Mucosa of descending colon (tissue), 3 donors: ENCODE results near the gene RER1. TPM values are rescaled to one million over a fixed set of nuclear protein-coding genes. Genes with fewer than 3 reads are reported as not detected.

ENCODE experiments used
- ATAC-seq: fragments of 200-7000 bp; cut with Tn5 transposase; one replicate; pipeline ENCODE4 v1.9.1; 2020; ENCODE audit warnings: mild to moderate bottlenecking, moderate library complexity
- DNase-seq, 3 donors: peaks; one replicate each; pipeline ENCODE4 v3.0.0-alpha.2; 2020
- H3K36me3 ChIP-seq: fragments of 200-600 bp; one replicate; pipeline ENCODE4 v1.8.0; 2021; ENCODE audit warnings: low read depth, mild to moderate bottlenecking
- H3K4me1 ChIP-seq: fragments of 200-600 bp; one replicate; pipeline ENCODE4 v1.8.0; 2021; ENCODE audit warnings: low read depth, mild to moderate bottlenecking
- H3K4me3 ChIP-seq: fragments of 200-600 bp; one replicate; pipeline ENCODE4 v1.8.0; 2021; ENCODE audit warnings: mild to moderate bottlenecking
- H3K9me3 ChIP-seq: fragments of 200-600 bp; one replicate; pipeline ENCODE4 v1.8.0; 2021; ENCODE audit warnings: mild to moderate bottlenecking
- intact Hi-C, 2 donors: fragments of 100-400 bp; cut with DNase I in 1 of 2; cut with micrococcal nuclease in 1 of 2; formaldehyde crosslinking; loops; one replicate each; pipeline versions ENCODE4 v1.11.0 to v1.11.1; 2022; cut with DNase I, micrococcal nuclease
- total RNA-seq, 3 donors: library from RNA; stranded (reverse); fragmentation: NEBNext Ultra II Directional in 2 of 3; extraction: Animal tissue kit (Norgen Biotek cat#: 25700) in 2 of 3; gene quantifications; one replicate each; pipeline versions ENCODE4 v1.2.1 to v1.2.4, GENCODE V29; 2021 to 2023
- TF ChIP-seq, protein P1 (sequence below): fragments of 200-600 bp; IDR thresholded peaks from one replicate; pipeline ENCODE4 v1.8.0; 2022; ENCODE audit warnings: antibody characterized with exemption, mild to moderate bottlenecking
- donor health status: DM: no; HTN: no; CAD: no; lungs with moderate emphysema.
- donor health status: DM: no; HTN: no; CAD: no.
- donor health status: DM: no; HTN: yes; CAD: no.

RER1 gene
- total RNA-seq, 3 donors from 2014 or later, result 151 to 217 (median 193) TPM

GRCh38 chr1:2416403-2416802, 24.8 kb downstream of the RER1 start:
- DNase-seq (peak; percentile 71 to 82 (median 79)), ATAC-seq (peak; percentile 19)
- Histone ChIP-seq H3K4me1 (peaks cover 43% of the 10 kb centered on the region), H3K36me3 (no peaks in the 10 kb centered on the region), H3K4me3 (no peak overlapping the region), H3K9me3 (no peaks in the 10 kb centered on the region)
- TF ChIP-seq, protein P1, sequence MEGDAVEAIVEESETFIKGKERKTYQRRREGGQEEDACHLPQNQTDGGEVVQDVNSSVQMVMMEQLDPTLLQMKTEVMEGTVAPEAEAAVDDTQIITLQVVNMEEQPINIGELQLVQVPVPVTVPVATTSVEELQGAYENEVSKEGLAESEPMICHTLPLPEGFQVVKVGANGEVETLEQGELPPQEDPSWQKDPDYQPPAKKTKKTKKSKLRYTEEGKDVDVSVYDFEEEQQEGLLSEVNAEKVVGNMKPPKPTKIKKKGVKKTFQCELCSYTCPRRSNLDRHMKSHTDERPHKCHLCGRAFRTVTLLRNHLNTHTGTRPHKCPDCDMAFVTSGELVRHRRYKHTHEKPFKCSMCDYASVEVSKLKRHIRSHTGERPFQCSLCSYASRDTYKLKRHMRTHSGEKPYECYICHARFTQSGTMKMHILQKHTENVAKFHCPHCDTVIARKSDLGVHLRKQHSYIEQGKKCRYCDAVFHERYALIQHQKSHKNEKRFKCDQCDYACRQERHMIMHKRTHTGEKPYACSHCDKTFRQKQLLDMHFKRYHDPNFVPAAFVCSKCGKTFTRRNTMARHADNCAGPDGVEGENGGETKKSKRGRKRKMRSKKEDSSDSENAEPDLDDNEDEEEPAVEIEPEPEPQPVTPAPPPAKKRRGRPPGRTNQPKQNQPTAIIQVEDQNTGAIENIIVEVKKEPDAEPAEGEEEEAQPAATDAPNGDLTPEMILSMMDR, result no peak
- intact Hi-C loops, result loop anchor here in 1 of 2 donors (5.0 to 10.0 kb wide), 2 partner anchors 131 to 1008 kb away; no protein-coding TSS in a partner anchor

DNA sequence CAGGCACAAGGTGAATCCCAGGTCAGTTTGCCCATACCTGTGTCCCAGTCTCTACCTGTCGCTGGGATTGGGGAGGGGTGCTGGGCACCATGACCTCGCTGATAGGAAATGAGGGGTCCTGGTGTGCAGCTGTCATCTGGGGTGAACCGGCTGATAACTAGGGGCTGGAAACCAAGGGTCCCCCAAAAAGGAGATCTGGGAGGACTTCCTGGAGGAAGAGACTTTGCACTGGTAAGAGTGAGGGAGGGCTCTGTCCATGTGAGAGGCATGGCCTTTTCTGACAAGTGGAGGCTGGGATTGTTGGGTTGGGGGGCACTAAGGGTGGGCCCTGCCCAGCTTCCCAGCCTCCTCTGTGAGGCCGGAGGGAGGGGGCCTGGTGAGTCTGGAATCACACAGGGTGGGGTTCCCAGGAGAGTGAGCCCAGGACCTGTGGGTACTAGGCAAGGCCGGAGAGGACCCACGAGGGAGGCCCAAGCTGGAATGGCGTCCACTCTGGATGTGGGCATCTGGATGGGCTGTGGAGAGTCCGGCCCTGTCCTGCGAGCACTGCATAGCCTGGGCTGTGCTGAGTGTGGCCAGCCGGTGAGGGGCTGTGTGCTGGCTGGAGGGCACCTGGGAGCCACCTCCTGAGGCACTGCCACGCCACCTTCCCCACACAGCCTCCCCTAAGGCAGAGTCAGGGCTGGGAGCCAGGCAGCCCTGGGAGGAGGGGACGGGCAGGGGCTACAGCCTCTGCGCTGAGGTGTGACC, 25.6 kb downstream of the RER1 start:
- no peaks in the 10 kb centered on the region for H3K36me3 ChIP-seq
- DNase-seq (no peak), ATAC-seq (no peak)
- no peaks in the 10 kb centered on the region for H3K9me3 ChIP-seq
- peaks cover 38% of the 10 kb centered on the region for H3K4me1 ChIP-seq
- H3K4me3 ChIP-seq, result no peak overlapping the region
- TF ChIP-seq, protein P1, result no peak
- intact Hi-C loops, result loop anchor here in 1 of 2 donors (5.0 to 10.0 kb wide), 2 partner anchors 130 to 1008 kb away; no protein-coding TSS in a partner anchor

- TF ChIP-seq, protein P1, result no peak
- ATAC-seq, result no peak
- Histone ChIP-seq H3K4me3 (no peak overlapping the region), H3K4me1 (peaks cover 38% of the 10 kb centered on the region), H3K36me3 (no peaks in the 10 kb centered on the region), H3K9me3 (no peaks in the 10 kb centered on the region)
- no peak for DNase-seq
- intact Hi-C loops, result loop anchor here in 1 of 2 donors (5.0 to 10.0 kb wide), 2 partner anchors 129 to 1007 kb away; no protein-coding TSS in a partner anchor
Measured at GRCh38 chr1:2417833-2418225, 26.2 kb downstream of the RER1 start.

DNA sequence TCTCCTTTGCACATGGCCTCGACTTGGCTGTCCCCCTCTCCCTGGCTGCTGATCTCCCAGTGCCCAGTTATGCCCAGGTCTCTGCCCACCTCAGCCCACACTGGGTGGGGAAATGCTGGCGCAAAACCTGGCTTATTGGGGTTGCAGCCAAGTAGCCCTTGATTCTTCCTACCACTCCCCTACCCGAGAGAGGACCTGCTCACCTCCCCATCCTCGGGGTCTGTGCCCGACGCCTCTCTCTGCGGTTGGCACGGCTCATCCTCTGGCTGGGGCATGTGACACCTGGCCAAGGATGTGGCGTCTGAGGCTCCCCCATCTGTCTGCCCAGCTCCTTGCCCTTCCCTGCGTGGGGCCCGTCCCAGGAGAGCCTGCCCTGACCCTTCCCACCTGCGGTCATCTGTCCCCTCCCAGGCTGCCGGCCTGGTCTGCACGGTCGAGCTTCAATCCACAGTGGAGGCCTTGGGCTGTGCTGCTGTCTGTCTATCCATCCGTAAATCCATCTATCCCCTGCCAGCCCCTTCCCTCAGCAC, 27.2 kb downstream of the RER1 start:
- Histone ChIP-seq H3K36me3 (no peaks in the 10 kb centered on the region), H3K4me3 (no peak overlapping the region), H3K4me1 (peaks cover 29% of the 10 kb centered on the region), H3K9me3 (peaks cover 6% of the 10 kb centered on the region)
- ATAC-seq, result no peak
- intact Hi-C loops, result loop anchor here in 1 of 2 donors (5.0 to 10.0 kb wide), 2 partner anchors 128 to 1006 kb away; no protein-coding TSS in a partner anchor
- DNase-seq, result no peak
- TF ChIP-seq, protein P1, result no peak

GRCh38 chr1:2419416-2419815, 27.8 kb downstream of the RER1 start:
- DNase-seq (no peak), ATAC-seq (no peak)
- H3K36me3 ChIP-seq, result no peaks in the 10 kb centered on the region
- intact Hi-C loops, result loop anchor here in 1 of 2 donors (5.0 to 10.0 kb wide), 2 partner anchors 128 to 1005 kb away; no protein-coding TSS in a partner anchor
- H3K9me3 ChIP-seq, result peaks cover 6% of the 10 kb centered on the region
- TF ChIP-seq, protein P1, result no peak
- peaks cover 24% of the 10 kb centered on the region for H3K4me1 ChIP-seq
- no peak overlapping the region for H3K4me3 ChIP-seq
